SH-SY5Y (cell line): Measurements from ENCODE around the gene GJA1.

Source experiments
- GATA2 ChIP-seq: IDR thresholded peaks from 2 replicates; pipeline ENCODE4 v1.6.1; 2011; ENCODE audit warnings: mild to moderate bottlenecking, low read depth, low read length
- GATA3 ChIP-seq: IDR thresholded peaks from 2 replicates; pipeline ENCODE4 v1.6.1; 2011; ENCODE audit warnings: low read depth, mild to moderate bottlenecking, low read length, moderate library complexity

DNA sequence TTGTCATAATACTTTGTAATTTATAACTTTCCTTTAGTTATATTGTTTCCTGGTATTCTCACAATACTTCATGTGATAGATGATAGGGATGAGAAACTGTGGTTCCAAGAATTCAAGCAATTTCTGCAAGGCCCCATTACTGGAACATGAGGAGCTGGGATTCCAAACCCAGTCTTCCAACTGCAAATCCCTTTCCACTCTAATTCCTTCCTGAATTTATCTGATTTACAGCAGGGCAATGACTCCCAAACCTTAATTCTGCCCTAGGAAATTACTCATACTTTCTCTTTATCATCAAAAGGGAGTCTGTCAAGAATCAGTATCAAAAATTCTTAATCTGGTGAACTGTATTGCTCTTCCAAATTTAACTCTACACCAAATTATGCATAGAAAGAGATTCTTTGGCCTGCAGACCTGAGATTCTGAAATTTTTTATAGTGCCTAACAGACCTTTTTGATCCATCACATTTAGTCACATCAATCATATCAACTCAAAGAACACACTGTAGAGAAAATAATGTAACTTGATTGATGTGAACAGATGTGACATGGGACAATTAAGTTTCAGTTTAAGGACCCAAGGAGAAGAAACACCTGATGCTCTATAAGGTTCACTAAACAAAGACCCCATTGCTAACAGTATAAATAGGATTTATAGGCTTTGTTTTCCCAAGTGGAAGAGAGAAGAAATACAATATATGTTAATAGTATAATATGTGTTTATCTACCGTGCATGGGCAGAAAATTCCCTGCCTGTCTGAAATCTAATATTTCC, 41.5 kb upstream of the GJA1 start:
- TF ChIP-seq GATA2, result no peak
- TF ChIP-seq GATA3, result no peak
